ENCODE results near the gene MXI1.

GRCh38 chr10:110285501-110285900 is 78.1 kb downstream of the MXI1 start:
- TF ChIP-seq CTCF (conservative IDR thresholded peaks at IDR 0.05; ENCODE audit: low read length) (no peak), EZH2phosphoT487 (IDR thresholded peaks at IDR 0.05; ENCODE audit: borderline replicate concordance) (no peak)

All from Loucy (cell line).